Measurements from ENCODE around the gene MED28.

MED28 gene

GRCh38 chr4:17616283-17616682 is 1.8 kb downstream of the MED28 start:
- peaks cover 6 to 28% of the 10 kb centered on the region in 2 donors for H3K36me3 ChIP-seq (ENCODE audit: control insufficient read depth in 2 of 2, insufficient read depth in 2 of 2, low read length in 2 of 2)
- peak overlapping the region in 1 of 2 donors; percentile 23 for H3K4me3 ChIP-seq (ENCODE audit: low read length in 2 of 2)
- no peaks in the 10 kb centered on the region for H3K9me3 ChIP-seq (ENCODE audit: control insufficient read depth in 2 of 2, low read length in 2 of 2)
- H3K27ac ChIP-seq (ENCODE audit: low read depth in 2 of 2, low read length in 2 of 2), result no peak overlapping the region
- H3K27me3 ChIP-seq (ENCODE audit: control insufficient read depth in 2 of 2, insufficient read depth in 2 of 2, low read length in 2 of 2), result no peaks in the 10 kb centered on the region
- H3K9ac ChIP-seq (ENCODE audit: low read depth in 1 of 2, low read length in 2 of 2), result no peak overlapping the region
- peaks cover 10 to 12% of the 10 kb centered on the region in 2 donors for H3K4me1 ChIP-seq (ENCODE audit: control insufficient read depth in 2 of 2, insufficient read depth in 2 of 2, low read length in 2 of 2)

DNA sequence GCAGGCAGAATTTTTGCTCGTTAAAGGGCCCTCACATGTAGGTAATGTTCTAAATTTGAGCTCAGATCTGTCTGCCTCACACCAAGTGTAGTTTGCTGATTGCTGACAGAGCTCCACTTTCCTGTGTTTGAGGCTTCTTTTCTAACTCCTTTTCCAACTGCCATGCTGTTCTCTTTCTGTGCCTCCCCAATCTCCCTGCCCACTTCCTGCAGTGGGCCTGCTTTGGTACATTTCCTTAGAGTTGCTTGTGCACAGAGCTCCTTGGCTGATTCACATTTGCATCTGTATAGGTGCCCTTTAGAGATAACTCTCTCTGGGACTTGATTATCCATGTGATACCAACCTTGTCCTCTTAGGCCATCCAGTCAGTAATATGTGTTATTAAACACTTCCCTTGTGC is 4.5 kb downstream of the MED28 start:
- H3K27ac ChIP-seq (ENCODE audit: low read depth in 2 of 2, low read length in 2 of 2), result no peak overlapping the region
- no peak overlapping the region for H3K9ac ChIP-seq (ENCODE audit: low read depth in 1 of 2, low read length in 2 of 2)
- peaks cover 10 to 12% of the 10 kb centered on the region in 2 donors for H3K4me1 ChIP-seq (ENCODE audit: control insufficient read depth in 2 of 2, insufficient read depth in 2 of 2, low read length in 2 of 2)
- peaks cover 27 to 52% of the 10 kb centered on the region in 2 donors for H3K36me3 ChIP-seq (ENCODE audit: control insufficient read depth in 2 of 2, insufficient read depth in 2 of 2, low read length in 2 of 2)
- H3K27me3 ChIP-seq (ENCODE audit: control insufficient read depth in 2 of 2, insufficient read depth in 2 of 2, low read length in 2 of 2), result no peaks in the 10 kb centered on the region
- H3K4me3 ChIP-seq (ENCODE audit: low read length in 2 of 2), result no peak overlapping the region
- no peaks in the 10 kb centered on the region for H3K9me3 ChIP-seq (ENCODE audit: control insufficient read depth in 2 of 2, low read length in 2 of 2)

DNA sequence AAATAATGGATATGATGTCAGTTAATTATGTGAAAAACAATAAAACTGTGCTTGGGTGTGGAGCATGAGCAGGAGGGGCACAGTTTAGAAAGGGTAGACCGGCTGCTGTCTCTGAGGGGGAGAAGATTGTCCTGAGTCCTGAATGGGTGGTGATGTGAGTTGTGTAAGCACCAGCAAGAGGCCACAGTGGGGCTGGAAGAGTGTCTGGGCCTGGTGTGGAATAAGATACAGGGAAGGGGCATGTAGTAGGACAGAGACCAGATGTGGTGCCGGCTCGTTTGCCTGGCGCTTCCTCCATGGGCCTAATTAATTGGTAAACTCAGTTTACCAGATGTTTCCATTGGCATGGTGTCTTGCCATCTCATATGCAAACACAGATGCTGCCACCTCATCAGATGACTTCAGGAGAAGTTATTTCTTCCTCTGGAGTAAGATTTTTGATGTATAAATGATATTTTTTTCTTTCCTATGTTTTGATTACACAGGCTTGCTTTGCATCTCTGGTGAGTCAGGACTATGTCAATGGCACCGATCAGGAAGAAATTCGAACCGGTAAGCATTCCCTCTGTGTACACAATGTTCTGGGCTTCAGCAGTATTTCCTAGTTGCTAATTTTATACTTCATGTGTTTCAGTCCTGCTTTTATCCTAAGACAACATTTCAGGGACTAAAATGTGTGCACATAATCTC is 5.1 kb downstream of the MED28 start:
- no peak overlapping the region for H3K27ac ChIP-seq (ENCODE audit: low read depth in 2 of 2, low read length in 2 of 2)
- H3K9ac ChIP-seq (ENCODE audit: low read depth in 1 of 2, low read length in 2 of 2), result no peak overlapping the region
- no peaks in the 10 kb centered on the region for H3K9me3 ChIP-seq (ENCODE audit: control insufficient read depth in 2 of 2, low read length in 2 of 2)
- H3K4me3 ChIP-seq (ENCODE audit: low read length in 2 of 2), result no peak overlapping the region
- H3K27me3 ChIP-seq (ENCODE audit: control insufficient read depth in 2 of 2, insufficient read depth in 2 of 2, low read length in 2 of 2), result no peaks in the 10 kb centered on the region
- H3K36me3 ChIP-seq (ENCODE audit: control insufficient read depth in 2 of 2, insufficient read depth in 2 of 2, low read length in 2 of 2), result peaks cover 33 to 59% of the 10 kb centered on the region in 2 donors
- H3K4me1 ChIP-seq (ENCODE audit: control insufficient read depth in 2 of 2, insufficient read depth in 2 of 2, low read length in 2 of 2), result peaks cover 10 to 12% of the 10 kb centered on the region in 2 donors

- Histone ChIP-seq H3K36me3 (ENCODE audit: control insufficient read depth in 2 of 2, insufficient read depth in 2 of 2, low read length in 2 of 2) (peaks cover 65 to 87% of the 10 kb centered on the region in 2 donors), H3K27ac (ENCODE audit: low read depth in 2 of 2, low read length in 2 of 2) (no peak overlapping the region), H3K4me1 (ENCODE audit: control insufficient read depth in 2 of 2, insufficient read depth in 2 of 2, low read length in 2 of 2) (peaks cover 0 to 4% of the 10 kb centered on the region in 2 donors)
These were observed 9.1 kb downstream of the MED28 start for GRCh38 chr4:17623451-17624001.

DNA sequence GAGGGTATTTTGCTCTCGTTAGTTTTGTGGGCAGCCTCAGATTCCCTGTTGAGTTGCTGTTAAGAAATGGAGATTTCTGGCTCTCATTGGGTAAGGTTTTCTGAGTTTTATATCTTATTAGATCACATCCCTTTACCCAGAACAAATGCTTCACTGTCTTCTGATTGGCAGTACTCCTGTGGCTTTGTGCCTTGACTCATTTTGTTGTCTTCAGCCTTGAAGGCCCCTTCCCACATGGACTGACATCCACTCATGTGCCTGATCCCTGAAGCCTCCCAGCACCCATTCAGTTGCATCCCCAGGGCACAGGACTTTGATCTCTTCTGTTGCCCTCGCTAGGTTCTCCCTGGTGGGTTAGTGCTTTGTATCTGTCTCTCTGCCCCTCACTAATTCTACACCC is 10.4 kb downstream of the MED28 start:
- Histone ChIP-seq H3K4me3 (ENCODE audit: low read length in 2 of 2) (no peak overlapping the region), H3K36me3 (ENCODE audit: control insufficient read depth in 2 of 2, insufficient read depth in 2 of 2, low read length in 2 of 2) (peaks cover 72 to 88% of the 10 kb centered on the region in 2 donors), H3K4me1 (ENCODE audit: control insufficient read depth in 2 of 2, insufficient read depth in 2 of 2, low read length in 2 of 2) (no peaks in the 10 kb centered on the region)

More at GRCh38 chr4:17623451-17624001, 9.1 kb downstream of the MED28 start:
- no peaks in the 10 kb centered on the region for H3K9me3 ChIP-seq (ENCODE audit: control insufficient read depth in 2 of 2, low read length in 2 of 2)
- H3K27me3 ChIP-seq (ENCODE audit: control insufficient read depth in 2 of 2, insufficient read depth in 2 of 2, low read length in 2 of 2), result no peaks in the 10 kb centered on the region
- H3K9ac ChIP-seq (ENCODE audit: low read depth in 1 of 2, low read length in 2 of 2), result no peak overlapping the region
- no peak overlapping the region for H3K4me3 ChIP-seq (ENCODE audit: low read length in 2 of 2)

GRCh38 chr4:17630228-17630627 is 15.8 kb downstream of the MED28 start:
- Histone ChIP-seq H3K27ac (ENCODE audit: low read depth in 2 of 2, low read length in 2 of 2) (no peak overlapping the region), H3K27me3 (ENCODE audit: control insufficient read depth in 2 of 2, insufficient read depth in 2 of 2, low read length in 2 of 2) (no peaks in the 10 kb centered on the region), H3K36me3 (ENCODE audit: control insufficient read depth in 2 of 2, insufficient read depth in 2 of 2, low read length in 2 of 2) (peaks cover 48 to 66% of the 10 kb centered on the region in 2 donors), H3K9me3 (ENCODE audit: control insufficient read depth in 2 of 2, low read length in 2 of 2) (no peaks in the 10 kb centered on the region), H3K4me1 (ENCODE audit: control insufficient read depth in 2 of 2, insufficient read depth in 2 of 2, low read length in 2 of 2) (no peaks in the 10 kb centered on the region), H3K9ac (ENCODE audit: low read depth in 1 of 2, low read length in 2 of 2) (no peak overlapping the region), H3K4me3 (ENCODE audit: low read length in 2 of 2) (no peak overlapping the region)

More for the DNA sequence above, 10.4 kb downstream of the MED28 start:
- Histone ChIP-seq H3K9ac (ENCODE audit: low read depth in 1 of 2, low read length in 2 of 2) (no peak overlapping the region), H3K9me3 (ENCODE audit: control insufficient read depth in 2 of 2, low read length in 2 of 2) (no peaks in the 10 kb centered on the region), H3K27ac (ENCODE audit: low read depth in 2 of 2, low read length in 2 of 2) (no peak overlapping the region), H3K27me3 (ENCODE audit: control insufficient read depth in 2 of 2, insufficient read depth in 2 of 2, low read length in 2 of 2) (no peaks in the 10 kb centered on the region)

DNA sequence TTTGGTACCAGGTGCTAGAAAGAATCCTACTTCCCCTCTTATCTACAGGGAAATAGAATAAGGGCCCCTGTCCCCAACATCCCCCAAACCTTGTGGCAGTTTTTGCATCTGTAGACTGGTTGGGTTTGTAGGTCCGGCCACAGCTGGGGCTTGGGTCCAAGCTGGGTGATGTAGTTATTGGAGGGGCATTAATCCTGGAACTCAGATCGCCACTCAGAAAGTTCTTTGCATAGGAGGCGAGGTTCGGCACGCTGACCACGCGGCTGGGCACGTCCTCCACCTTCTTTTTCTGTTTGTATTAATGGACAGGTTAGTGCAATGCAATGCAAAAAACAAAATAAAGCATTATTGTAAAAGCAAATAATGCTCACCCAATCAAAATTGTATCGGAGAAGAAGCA is 19.2 kb downstream of the MED28 start:
- H3K9me3 ChIP-seq (ENCODE audit: control insufficient read depth in 2 of 2, low read length in 2 of 2), result no peaks in the 10 kb centered on the region
- H3K4me3 ChIP-seq (ENCODE audit: low read length in 2 of 2), result no peak overlapping the region
- H3K36me3 ChIP-seq (ENCODE audit: control insufficient read depth in 2 of 2, insufficient read depth in 2 of 2, low read length in 2 of 2), result peaks cover 22 to 35% of the 10 kb centered on the region in 2 donors
- no peak overlapping the region for H3K9ac ChIP-seq (ENCODE audit: low read depth in 1 of 2, low read length in 2 of 2)
- no peak overlapping the region for H3K27ac ChIP-seq (ENCODE audit: low read depth in 2 of 2, low read length in 2 of 2)
- H3K4me1 ChIP-seq (ENCODE audit: control insufficient read depth in 2 of 2, insufficient read depth in 2 of 2, low read length in 2 of 2), result no peaks in the 10 kb centered on the region
- no peaks in the 10 kb centered on the region for H3K27me3 ChIP-seq (ENCODE audit: control insufficient read depth in 2 of 2, insufficient read depth in 2 of 2, low read length in 2 of 2)

- Histone ChIP-seq H3K4me1 (ENCODE audit: control insufficient read depth in 2 of 2, insufficient read depth in 2 of 2, low read length in 2 of 2) (no peaks in the 10 kb centered on the region), H3K9ac (ENCODE audit: low read depth in 1 of 2, low read length in 2 of 2) (no peak overlapping the region), H3K27ac (ENCODE audit: low read depth in 2 of 2, low read length in 2 of 2) (no peak overlapping the region), H3K27me3 (ENCODE audit: control insufficient read depth in 2 of 2, insufficient read depth in 2 of 2, low read length in 2 of 2) (no peaks in the 10 kb centered on the region), H3K9me3 (ENCODE audit: control insufficient read depth in 2 of 2, low read length in 2 of 2) (no peaks in the 10 kb centered on the region), H3K4me3 (ENCODE audit: low read length in 2 of 2) (no peak overlapping the region), H3K36me3 (ENCODE audit: control insufficient read depth in 2 of 2, insufficient read depth in 2 of 2, low read length in 2 of 2) (peaks cover 14 to 28% of the 10 kb centered on the region in 2 donors)
These were observed 20.6 kb downstream of the MED28 start for GRCh38 chr4:17635056-17635455.

DNA sequence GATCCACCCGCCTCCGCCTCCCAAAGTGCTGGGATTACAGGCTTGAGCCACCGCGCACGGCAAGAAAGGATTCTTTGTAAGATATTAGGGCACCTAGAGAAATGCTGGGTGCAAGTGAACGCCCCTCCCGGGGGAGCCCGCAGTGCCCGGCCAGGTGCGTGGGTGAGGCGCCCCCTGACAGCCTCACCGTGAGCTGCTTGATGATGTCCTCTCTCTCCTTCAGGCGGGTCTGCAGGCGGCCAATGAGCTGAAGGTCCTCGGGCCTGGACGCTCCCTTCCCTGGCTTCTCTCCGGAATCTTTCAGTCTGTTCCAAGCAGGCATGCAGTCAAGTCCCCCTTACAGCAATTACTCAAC is 21.9 kb downstream of the MED28 start:
- no peak overlapping the region for H3K9ac ChIP-seq (ENCODE audit: low read depth in 1 of 2, low read length in 2 of 2)

DNA sequence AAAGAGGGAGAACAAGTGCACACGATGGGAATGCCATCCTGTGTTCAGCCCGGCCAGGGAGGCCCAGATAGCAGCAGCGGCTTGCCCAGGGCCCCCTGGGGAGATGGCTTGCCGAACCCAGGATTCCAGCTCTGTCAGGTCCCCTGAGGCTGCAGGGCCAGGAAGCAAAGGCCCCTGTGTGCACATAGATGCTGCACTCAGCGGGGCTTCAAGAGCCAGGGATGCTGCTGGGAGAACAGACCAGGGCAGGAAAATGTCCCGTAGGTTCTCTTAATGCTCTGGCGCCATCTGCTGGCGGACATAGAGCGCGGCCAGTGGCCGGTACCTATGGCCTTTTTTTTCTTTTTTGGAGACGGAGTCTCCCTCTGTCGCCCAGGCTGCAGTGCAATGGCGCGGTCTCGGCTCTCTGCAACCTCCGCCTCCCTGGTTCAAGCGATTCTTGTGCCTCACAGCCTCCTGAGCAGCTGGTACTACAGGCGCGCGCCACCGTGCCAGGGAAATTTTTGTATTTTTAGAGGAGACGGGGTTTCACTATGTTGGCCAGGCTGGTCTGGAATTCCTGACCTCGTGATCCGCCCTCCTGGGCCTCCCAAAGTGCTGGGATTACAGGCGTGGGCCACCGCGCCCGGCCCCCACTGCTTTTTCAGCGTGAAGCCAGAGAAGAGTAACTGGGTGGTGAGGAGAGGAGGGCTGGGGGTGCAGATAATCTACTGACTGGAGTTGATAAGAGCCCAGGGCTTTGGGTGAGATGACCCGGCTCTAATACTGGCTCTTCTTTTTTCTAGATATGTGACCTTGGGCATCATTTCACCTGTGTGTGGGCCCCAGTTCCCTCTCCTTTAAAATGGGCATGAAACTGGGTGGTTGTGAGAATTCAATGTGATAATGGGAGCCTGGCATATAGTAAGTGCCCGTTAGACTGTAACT is 22.5 kb downstream of the MED28 start:
- no peaks in the 10 kb centered on the region for H3K4me1 ChIP-seq (ENCODE audit: control insufficient read depth in 2 of 2, insufficient read depth in 2 of 2, low read length in 2 of 2)
- no peaks in the 10 kb centered on the region for H3K9me3 ChIP-seq (ENCODE audit: control insufficient read depth in 2 of 2, low read length in 2 of 2)
- no peak overlapping the region for H3K27ac ChIP-seq (ENCODE audit: low read depth in 2 of 2, low read length in 2 of 2)
- H3K27me3 ChIP-seq (ENCODE audit: control insufficient read depth in 2 of 2, insufficient read depth in 2 of 2, low read length in 2 of 2), result no peaks in the 10 kb centered on the region
- H3K4me3 ChIP-seq (ENCODE audit: low read length in 2 of 2), result no peak overlapping the region
- peaks cover 7 to 21% of the 10 kb centered on the region in 2 donors for H3K36me3 ChIP-seq (ENCODE audit: control insufficient read depth in 2 of 2, insufficient read depth in 2 of 2, low read length in 2 of 2)
- H3K9ac ChIP-seq (ENCODE audit: low read depth in 1 of 2, low read length in 2 of 2), result no peak overlapping the region

More for the DNA sequence above, 21.9 kb downstream of the MED28 start:
- Histone ChIP-seq H3K27ac (ENCODE audit: low read depth in 2 of 2, low read length in 2 of 2) (no peak overlapping the region), H3K4me1 (ENCODE audit: control insufficient read depth in 2 of 2, insufficient read depth in 2 of 2, low read length in 2 of 2) (no peaks in the 10 kb centered on the region), H3K4me3 (ENCODE audit: low read length in 2 of 2) (no peak overlapping the region), H3K27me3 (ENCODE audit: control insufficient read depth in 2 of 2, insufficient read depth in 2 of 2, low read length in 2 of 2) (no peaks in the 10 kb centered on the region), H3K9me3 (ENCODE audit: control insufficient read depth in 2 of 2, low read length in 2 of 2) (no peaks in the 10 kb centered on the region), H3K36me3 (ENCODE audit: control insufficient read depth in 2 of 2, insufficient read depth in 2 of 2, low read length in 2 of 2) (peaks cover 11 to 26% of the 10 kb centered on the region in 2 donors)
